ENCODE data around the gene RANBP17.

Gene RANBP17

GRCh38 chr5:171271798-171272197 lies 410.0 kb downstream of the RANBP17 start:
- TF ChIP-seq, protein P1, sequence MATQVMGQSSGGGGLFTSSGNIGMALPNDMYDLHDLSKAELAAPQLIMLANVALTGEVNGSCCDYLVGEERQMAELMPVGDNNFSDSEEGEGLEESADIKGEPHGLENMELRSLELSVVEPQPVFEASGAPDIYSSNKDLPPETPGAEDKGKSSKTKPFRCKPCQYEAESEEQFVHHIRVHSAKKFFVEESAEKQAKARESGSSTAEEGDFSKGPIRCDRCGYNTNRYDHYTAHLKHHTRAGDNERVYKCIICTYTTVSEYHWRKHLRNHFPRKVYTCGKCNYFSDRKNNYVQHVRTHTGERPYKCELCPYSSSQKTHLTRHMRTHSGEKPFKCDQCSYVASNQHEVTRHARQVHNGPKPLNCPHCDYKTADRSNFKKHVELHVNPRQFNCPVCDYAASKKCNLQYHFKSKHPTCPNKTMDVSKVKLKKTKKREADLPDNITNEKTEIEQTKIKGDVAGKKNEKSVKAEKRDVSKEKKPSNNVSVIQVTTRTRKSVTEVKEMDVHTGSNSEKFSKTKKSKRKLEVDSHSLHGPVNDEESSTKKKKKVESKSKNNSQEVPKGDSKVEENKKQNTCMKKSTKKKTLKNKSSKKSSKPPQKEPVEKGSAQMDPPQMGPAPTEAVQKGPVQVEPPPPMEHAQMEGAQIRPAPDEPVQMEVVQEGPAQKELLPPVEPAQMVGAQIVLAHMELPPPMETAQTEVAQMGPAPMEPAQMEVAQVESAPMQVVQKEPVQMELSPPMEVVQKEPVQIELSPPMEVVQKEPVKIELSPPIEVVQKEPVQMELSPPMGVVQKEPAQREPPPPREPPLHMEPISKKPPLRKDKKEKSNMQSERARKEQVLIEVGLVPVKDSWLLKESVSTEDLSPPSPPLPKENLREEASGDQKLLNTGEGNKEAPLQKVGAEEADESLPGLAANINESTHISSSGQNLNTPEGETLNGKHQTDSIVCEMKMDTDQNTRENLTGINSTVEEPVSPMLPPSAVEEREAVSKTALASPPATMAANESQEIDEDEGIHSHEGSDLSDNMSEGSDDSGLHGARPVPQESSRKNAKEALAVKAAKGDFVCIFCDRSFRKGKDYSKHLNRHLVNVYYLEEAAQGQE (IDR thresholded peaks at IDR 0.05; ENCODE audit: insufficient replicate concordance, low read depth): no peak
- TF ChIP-seq SPI1 (IDR thresholded peaks at IDR 0.05; ENCODE audit: borderline replicate concordance, low read depth) (no peak), POLR2AphosphoS5 (IDR thresholded peaks at IDR 0.05; ENCODE audit: low read depth) (no peak), GABPA (IDR thresholded peaks at IDR 0.05; ENCODE audit: low read depth) (no peak)
- TF ChIP-seq, protein P2, sequence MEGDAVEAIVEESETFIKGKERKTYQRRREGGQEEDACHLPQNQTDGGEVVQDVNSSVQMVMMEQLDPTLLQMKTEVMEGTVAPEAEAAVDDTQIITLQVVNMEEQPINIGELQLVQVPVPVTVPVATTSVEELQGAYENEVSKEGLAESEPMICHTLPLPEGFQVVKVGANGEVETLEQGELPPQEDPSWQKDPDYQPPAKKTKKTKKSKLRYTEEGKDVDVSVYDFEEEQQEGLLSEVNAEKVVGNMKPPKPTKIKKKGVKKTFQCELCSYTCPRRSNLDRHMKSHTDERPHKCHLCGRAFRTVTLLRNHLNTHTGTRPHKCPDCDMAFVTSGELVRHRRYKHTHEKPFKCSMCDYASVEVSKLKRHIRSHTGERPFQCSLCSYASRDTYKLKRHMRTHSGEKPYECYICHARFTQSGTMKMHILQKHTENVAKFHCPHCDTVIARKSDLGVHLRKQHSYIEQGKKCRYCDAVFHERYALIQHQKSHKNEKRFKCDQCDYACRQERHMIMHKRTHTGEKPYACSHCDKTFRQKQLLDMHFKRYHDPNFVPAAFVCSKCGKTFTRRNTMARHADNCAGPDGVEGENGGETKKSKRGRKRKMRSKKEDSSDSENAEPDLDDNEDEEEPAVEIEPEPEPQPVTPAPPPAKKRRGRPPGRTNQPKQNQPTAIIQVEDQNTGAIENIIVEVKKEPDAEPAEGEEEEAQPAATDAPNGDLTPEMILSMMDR (IDR thresholded peaks at IDR 0.05; ENCODE audit: insufficient read depth, low read length): no peak
- H3K27me3 ChIP-seq (ENCODE audit: insufficient read depth, poor library complexity, severe bottlenecking): peaks cover 2% of the 10 kb centered on the region
- H3K4me3 ChIP-seq (replicated peaks; ENCODE audit: insufficient read depth, low read length): no peak overlapping the region
- no peak for DNase-seq (ENCODE audit: low read depth in 1 of 2, low spot score in 1 of 2)
- H3K27ac ChIP-seq (replicated peaks): no peak overlapping the region

GRCh38 chr5:171272996-171273970 lies 411.5 kb downstream of the RANBP17 start:
- no peak overlapping the region for H3K4me3 ChIP-seq (replicated peaks; ENCODE audit: insufficient read depth, low read length)
- H3K27ac ChIP-seq (replicated peaks): no peak overlapping the region
- DNase-seq (ENCODE audit: low read depth in 1 of 2, low spot score in 1 of 2): peak; percentile 5 to 8
- TF ChIP-seq, protein P1 (IDR thresholded peaks at IDR 0.05; ENCODE audit: insufficient replicate concordance, low read depth): no peak
- TF ChIP-seq GABPA (IDR thresholded peaks at IDR 0.05; ENCODE audit: low read depth) (no peak), SPI1 (IDR thresholded peaks at IDR 0.05; ENCODE audit: borderline replicate concordance, low read depth) (no peak), POLR2AphosphoS5 (IDR thresholded peaks at IDR 0.05; ENCODE audit: low read depth) (no peak)
- TF ChIP-seq, protein P2 (IDR thresholded peaks at IDR 0.05; ENCODE audit: insufficient read depth, low read length): no peak
- peaks cover 2% of the 10 kb centered on the region for H3K27me3 ChIP-seq (ENCODE audit: insufficient read depth, poor library complexity, severe bottlenecking)

DNA sequence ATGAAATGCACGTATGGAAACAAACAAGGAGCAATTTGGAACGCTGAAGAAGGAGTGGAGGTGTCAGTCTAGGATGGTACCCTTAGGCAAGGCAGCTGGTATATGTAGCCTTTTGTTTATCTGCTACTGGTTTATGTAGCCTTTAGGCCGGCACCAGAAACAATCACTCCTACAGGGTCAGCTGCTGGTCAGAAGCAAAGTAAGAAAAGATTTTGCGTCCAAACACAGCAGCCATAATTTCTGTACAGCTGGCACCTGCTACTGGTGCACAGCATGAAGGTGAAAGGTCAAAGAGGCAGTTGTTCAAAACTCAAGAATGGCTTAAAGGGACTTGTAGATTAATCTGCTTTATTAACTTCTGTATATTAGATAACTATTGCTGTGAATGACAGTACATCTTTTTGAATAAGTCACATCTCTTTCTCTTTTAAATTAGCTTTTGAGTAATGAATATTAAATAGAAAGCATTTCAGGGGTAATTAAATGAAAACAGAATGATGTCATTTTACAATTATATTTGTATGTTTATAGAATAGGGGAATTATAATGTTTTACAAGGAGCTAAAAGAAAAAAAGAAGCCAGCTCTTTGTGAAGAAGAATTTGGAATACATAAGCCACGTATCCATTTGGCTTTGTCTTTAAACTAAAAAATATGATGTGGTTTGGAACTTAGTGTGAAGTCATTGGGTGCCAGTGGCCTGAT lies 414.2 kb downstream of the RANBP17 start:
- H3K4me3 ChIP-seq (replicated peaks; ENCODE audit: insufficient read depth, low read length): no peak overlapping the region
- TF ChIP-seq POLR2AphosphoS5 (IDR thresholded peaks at IDR 0.05; ENCODE audit: low read depth): no peak
- TF ChIP-seq, protein P1 (IDR thresholded peaks at IDR 0.05; ENCODE audit: insufficient replicate concordance, low read depth): no peak
- TF ChIP-seq GABPA (IDR thresholded peaks at IDR 0.05; ENCODE audit: low read depth): no peak
- DNase-seq (ENCODE audit: low read depth in 1 of 2, low spot score in 1 of 2): no peak
- no peak overlapping the region for H3K27ac ChIP-seq (replicated peaks)
- H3K27me3 ChIP-seq (ENCODE audit: insufficient read depth, poor library complexity, severe bottlenecking): peaks cover 2% of the 10 kb centered on the region

Measured in HL-60 (cell line).